ENCODE measurements around the gene TTN. TPM values are rescaled to one million over a fixed set of nuclear protein-coding genes. Genes with fewer than 3 reads are reported as not detected.

The TTN gene
- total and polyA plus RNA-seq, 4 donors, result 0.53 to 47.4 (median 19.7) TPM

GRCh38 chr2:178834086-178834485, 26.9 kb upstream of the TTN start:
- peaks cover 0 to 1% (median 0%) of the 10 kb centered on the region in 4 donors for H3K36me3 ChIP-seq (ENCODE audit: control insufficient read depth in 4 of 4, insufficient read depth in 4 of 4, low read length in 4 of 4)
- no peaks in the 10 kb centered on the region for H3K27me3 ChIP-seq (ENCODE audit: control insufficient read depth in 3 of 3, insufficient read depth in 3 of 3, low read length in 2 of 3)
- no peak overlapping the region for H3K4me3 ChIP-seq
- 85 to 97% methylated on average over 9 of the region's 9 CpGs for WGBS, 2 donors
- H3K9me3 ChIP-seq (ENCODE audit: control insufficient read depth in 4 of 4, insufficient read depth in 3 of 4, low read length in 3 of 4), result no peaks in the 10 kb centered on the region
- peaks cover 0 to 17% (median 4%) of the 10 kb centered on the region in 5 donors for H3K4me1 ChIP-seq (ENCODE audit: control insufficient read depth in 5 of 5, insufficient read depth in 5 of 5, low read length in 5 of 5)
- no peak for ATAC-seq (ENCODE audit: insufficient read depth, low FRiP score)
- TF ChIP-seq CTCF (IDR thresholded peaks at IDR 0.05; ENCODE audit: control extremely low read depth, extremely low read depth), result no peak
- peak overlapping the region in 1 of 2 donors; percentile 66 for H3K27ac ChIP-seq (ENCODE audit: low read depth in 1 of 2, low read length in 1 of 2)
- H3K9ac ChIP-seq (ENCODE audit: insufficient read depth in 1 of 2, low read length in 2 of 2), result no peak overlapping the region
- no peak for DNase-seq

GRCh38 chr2:178833382-178833781, 26.2 kb upstream of the TTN start:
- ATAC-seq (ENCODE audit: insufficient read depth, low FRiP score) (no peak), DNase-seq (no peak)
- no peak for TF ChIP-seq CTCF (IDR thresholded peaks at IDR 0.05; ENCODE audit: control extremely low read depth, extremely low read depth)
- no peaks in the 10 kb centered on the region for H3K9me3 ChIP-seq (ENCODE audit: control insufficient read depth in 4 of 4, insufficient read depth in 3 of 4, low read length in 3 of 4)
- H3K9ac ChIP-seq (ENCODE audit: insufficient read depth in 1 of 2, low read length in 2 of 2), result no peak overlapping the region
- H3K36me3 ChIP-seq (ENCODE audit: control insufficient read depth in 4 of 4, insufficient read depth in 4 of 4, low read length in 4 of 4), result peaks cover 0 to 1% (median 0%) of the 10 kb centered on the region in 4 donors
- H3K27ac ChIP-seq (ENCODE audit: low read depth in 1 of 2, low read length in 1 of 2), result no peak overlapping the region
- WGBS, 2 donors, result 85 to 93% methylated on average over 5 of the region's 5 CpGs
- H3K4me3 ChIP-seq, result no peak overlapping the region
- H3K27me3 ChIP-seq (ENCODE audit: control insufficient read depth in 3 of 3, insufficient read depth in 3 of 3, low read length in 2 of 3), result no peaks in the 10 kb centered on the region
- H3K4me1 ChIP-seq (ENCODE audit: control insufficient read depth in 5 of 5, insufficient read depth in 5 of 5, low read length in 5 of 5), result peaks cover 0 to 17% (median 4%) of the 10 kb centered on the region in 5 donors

- ATAC-seq (ENCODE audit: insufficient read depth, low FRiP score), result no peak
- H3K27ac ChIP-seq (ENCODE audit: low read depth in 1 of 2, low read length in 1 of 2), result peak overlapping the region in 1 of 2 donors; percentile 3
Observed at GRCh38 chr2:178830451-178830850, 23.2 kb upstream of the TTN start.

More at GRCh38 chr2:178830451-178830850, 23.2 kb upstream of the TTN start:
- no peaks in the 10 kb centered on the region for H3K9me3 ChIP-seq (ENCODE audit: control insufficient read depth in 4 of 4, insufficient read depth in 3 of 4, low read length in 3 of 4)
- TF ChIP-seq CTCF (IDR thresholded peaks at IDR 0.05; ENCODE audit: control extremely low read depth, extremely low read depth), result no peak
- peaks cover 0 to 1% (median 0%) of the 10 kb centered on the region in 4 donors for H3K36me3 ChIP-seq (ENCODE audit: control insufficient read depth in 4 of 4, insufficient read depth in 4 of 4, low read length in 4 of 4)
- no peaks in the 10 kb centered on the region for H3K27me3 ChIP-seq (ENCODE audit: control insufficient read depth in 3 of 3, insufficient read depth in 3 of 3, low read length in 2 of 3)
- 58 to 79% methylated on average over 2 of the region's 2 CpGs for WGBS, 2 donors
- H3K9ac ChIP-seq (ENCODE audit: insufficient read depth in 1 of 2, low read length in 2 of 2), result no peak overlapping the region
- DNase-seq, result no peak
- H3K4me3 ChIP-seq, result no peak overlapping the region
- H3K4me1 ChIP-seq (ENCODE audit: control insufficient read depth in 5 of 5, insufficient read depth in 5 of 5, low read length in 5 of 5), result peaks cover 0 to 19% (median 8%) of the 10 kb centered on the region in 5 donors
